ENCODE measurements around the gene VIT.
"Not testable (repeated sequence)": the region's sequence is repeated elsewhere in the genome, so short reads cannot be mapped to it uniquely, and the experiment has no call there.

Gene VIT

GRCh38 chr2:36807223-36807886, 110.8 kb downstream of the VIT start:
- DNase-seq (ENCODE audit: low read depth), result no peak

DNA sequence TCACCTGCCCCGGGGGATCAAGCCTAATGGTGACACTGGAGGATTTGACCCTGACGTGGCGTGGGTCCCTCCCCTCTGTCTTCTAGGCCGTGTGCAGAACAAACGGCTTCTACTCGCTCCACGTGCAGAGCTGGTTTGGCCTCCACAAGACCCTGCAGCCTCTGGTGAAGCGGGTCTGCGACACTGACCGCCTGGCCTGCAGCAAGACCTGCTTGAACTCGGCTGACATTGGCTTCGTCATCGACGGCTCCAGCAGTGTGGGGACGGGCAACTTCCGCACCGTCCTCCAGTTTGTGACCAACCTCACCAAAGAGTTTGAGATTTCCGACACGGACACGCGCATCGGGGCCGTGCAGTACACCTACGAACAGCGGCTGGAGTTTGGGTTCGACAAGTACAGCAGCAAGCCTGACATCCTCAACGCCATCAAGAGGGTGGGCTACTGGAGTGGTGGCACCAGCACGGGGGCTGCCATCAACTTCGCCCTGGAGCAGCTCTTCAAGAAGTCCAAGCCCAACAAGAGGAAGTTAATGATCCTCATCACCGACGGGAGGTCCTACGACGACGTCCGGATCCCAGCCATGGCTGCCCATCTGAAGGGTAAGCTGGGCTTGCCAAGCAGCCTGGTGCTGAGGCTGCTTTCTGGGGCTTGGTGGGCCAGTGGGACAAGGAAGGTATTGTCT, 112.0 kb downstream of the VIT start:
- no peak for DNase-seq (ENCODE audit: low read depth)

DNA sequence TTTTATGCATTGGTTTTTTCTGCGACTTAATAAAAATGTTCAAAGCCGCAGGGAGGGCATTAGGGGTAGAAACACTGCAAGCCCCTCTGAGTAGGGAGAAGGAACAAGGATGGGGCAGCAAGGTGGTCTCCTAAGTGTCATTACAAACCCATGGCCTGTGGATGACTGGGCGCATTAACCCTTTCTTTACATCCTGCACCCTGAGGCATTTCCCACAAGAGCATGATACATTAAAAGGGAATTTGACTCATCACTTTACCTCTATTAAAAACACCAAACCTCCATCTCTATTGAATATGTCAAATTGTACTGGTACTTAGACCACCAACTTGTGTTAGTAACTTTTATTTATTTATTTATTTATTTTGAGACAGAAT, 112.5 kb downstream of the VIT start:
- DNase-seq (ENCODE audit: low read depth), result no peak

DNA sequence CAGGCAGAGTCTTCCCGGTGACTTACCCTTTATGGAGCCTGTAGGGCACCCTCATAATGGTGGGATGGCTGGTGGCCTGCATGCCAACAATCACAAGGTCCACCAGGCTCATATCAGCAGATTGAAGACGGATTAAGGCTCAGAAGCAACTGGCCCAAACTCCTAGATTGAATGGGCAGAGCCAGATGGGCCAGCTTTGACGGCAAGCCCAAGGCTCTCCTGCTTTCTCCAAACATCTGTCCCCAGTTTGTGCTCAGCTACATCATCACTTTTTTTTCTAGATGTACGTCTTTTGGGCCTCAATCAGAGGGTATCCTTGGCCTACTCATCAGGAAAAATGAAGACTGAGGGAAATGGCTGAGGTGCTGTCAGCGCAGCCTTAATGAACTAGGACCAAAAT, 114.6 kb downstream of the VIT start:
- no peak for DNase-seq (ENCODE audit: low read depth)

- no peak for DNase-seq (ENCODE audit: low read depth)
Measured at GRCh38 chr2:36812196-36812595, 115.7 kb downstream of the VIT start.

- DNase-seq (ENCODE audit: low read depth), result no peak
Measured at GRCh38 chr2:36818542-36818941, 122.0 kb downstream of the VIT start.

GRCh38 chr2:36819095-36819711, 122.7 kb downstream of the VIT start:
- no peak for DNase-seq (ENCODE audit: low read depth)

- no peak for DNase-seq (ENCODE audit: low read depth)
Measured at GRCh38 chr2:36820942-36821605, 124.6 kb downstream of the VIT start.

DNA sequence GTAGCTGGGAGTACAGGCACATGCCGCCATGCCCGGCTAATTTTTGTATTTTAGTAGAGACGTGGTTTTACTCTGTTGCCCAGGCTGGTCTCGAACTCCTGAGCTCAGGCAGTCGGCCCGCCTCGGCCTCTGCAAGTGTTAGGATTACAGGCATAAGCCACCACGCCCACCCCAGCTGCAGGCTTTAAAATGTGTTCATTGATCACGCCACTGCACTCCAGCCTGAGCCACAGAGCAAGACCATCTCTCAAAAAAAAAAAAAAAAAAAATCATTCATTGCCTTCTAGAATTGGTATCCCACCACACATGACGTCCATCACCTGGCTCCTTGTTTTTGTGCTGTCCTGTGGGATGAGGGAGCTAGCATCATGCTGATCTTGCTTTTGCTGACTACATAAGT, 127.4 kb downstream of the VIT start:
- no peak for DNase-seq (ENCODE audit: low read depth)

DNA sequence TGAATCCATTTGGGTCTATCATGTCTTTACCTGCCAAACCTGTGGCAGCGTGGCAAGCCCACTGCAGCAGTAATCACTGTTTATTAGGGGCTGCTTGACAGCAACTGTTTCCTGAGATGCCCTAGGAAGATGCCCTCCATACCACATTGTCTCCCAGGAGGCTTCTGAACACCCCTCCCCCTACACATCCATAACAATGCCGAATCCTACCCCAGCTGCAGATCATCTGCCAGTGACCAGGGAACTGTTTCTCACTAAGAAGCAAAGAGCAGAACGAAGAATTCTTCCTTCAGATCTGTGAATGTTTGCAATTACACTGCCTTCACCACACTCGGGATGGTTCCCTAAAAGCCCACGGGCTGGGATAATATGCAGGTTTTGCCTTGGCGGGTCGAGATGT, 127.8 kb downstream of the VIT start:
- no peak for DNase-seq (ENCODE audit: low read depth)

- DNase-seq (ENCODE audit: low read depth), result not testable (repeated sequence)
Measured at GRCh38 chr2:36824683-36825082, 128.2 kb downstream of the VIT start.

DNA sequence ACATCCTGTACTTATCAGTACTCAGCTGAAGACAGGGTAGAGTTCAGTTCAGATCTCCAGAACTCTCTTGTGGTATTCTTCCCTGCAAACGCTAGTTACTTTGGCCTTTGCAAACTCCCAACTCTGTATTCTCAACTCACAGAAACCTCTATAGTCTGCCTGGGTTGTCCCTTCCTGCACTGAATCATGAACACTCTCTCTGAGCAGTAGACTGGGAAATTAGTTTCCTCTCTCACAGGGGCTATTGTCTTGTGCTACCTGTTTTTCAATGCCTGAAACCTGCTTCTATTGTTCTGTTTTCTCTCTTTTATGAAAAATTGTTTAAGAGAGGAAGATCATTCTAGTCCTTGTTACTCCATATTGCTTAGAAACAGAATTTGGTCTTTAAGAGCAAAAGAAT, 134.7 kb downstream of the VIT start:
- DNase-seq (ENCODE audit: low read depth), result no peak

DNA sequence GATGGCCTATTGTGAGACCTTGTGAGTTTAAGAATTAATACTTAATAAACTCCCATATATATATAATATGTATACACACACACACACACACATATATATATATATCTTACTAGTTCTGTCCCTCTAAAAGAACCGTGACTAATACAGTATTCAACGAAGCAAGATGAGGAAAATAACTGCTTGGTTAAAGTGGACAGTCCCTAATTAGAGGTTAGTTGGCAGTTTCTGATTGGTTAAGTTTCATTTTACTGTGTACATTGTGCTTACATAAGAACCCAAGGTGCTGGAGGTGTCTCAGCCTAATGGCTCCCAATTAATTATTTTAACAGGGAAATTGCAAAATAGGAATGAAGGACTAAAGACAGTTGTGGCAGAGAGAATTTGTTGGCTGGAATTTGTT, 137.7 kb downstream of the VIT start:
- DNase-seq (ENCODE audit: low read depth), result no peak

GRCh38 chr2:36834731-36835524, 138.4 kb downstream of the VIT start:
- no peak for DNase-seq (ENCODE audit: low read depth)

DNA sequence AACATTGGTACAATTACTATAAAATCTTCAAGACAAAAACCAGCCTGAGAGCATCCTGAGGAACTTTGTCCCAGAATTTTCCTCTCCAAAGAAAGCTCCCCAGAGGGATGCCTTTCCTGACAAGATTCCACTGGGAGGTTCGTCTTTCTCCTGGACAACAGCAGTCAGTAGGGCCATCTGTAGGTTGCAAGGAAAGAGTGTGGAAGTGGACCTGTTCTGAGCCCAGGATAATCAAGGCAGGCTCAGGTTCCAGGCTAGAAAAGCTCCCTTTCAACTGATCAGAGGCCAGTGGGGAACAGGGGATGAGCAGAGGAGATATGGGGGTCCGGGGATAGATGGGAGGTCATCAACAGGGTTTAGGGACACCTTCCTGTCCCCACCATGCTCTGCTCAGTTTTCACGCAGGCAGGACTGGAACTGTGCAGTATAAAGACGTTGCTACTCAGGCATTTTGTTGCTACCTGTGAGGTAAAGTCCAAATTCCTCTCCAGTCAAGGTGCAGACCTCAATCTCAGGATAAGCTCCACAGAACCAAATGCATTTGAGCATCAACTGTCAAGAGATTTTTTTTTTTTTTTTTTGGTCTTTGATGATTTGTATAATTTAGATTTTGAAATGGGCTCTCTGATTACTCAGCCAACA, 143.6 kb downstream of the VIT start:
- no peak for DNase-seq (ENCODE audit: low read depth)

GRCh38 chr2:36843838-36844237, 147.3 kb downstream of the VIT start:
- DNase-seq (ENCODE audit: low read depth), result no peak

DNA sequence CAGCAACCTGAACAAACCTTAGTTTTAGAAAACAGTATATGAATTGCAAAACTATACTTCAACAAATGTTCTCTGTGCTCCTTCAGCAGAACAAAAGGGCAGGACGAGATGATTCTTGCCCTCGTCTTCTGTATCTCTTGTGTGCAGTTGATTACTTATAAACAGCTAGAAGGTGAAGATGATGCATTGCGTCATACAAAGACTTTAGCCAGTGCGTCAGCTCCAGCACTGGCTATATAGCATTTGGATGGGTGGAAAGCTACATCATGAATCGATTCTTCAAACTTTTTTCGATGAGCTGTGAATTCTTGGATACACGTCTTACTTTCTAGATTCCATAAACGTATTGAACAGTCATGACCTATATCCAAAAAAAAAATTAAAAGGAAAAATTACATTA, 152.8 kb downstream of the VIT start:
- DNase-seq (ENCODE audit: low read depth), result no peak

DNA sequence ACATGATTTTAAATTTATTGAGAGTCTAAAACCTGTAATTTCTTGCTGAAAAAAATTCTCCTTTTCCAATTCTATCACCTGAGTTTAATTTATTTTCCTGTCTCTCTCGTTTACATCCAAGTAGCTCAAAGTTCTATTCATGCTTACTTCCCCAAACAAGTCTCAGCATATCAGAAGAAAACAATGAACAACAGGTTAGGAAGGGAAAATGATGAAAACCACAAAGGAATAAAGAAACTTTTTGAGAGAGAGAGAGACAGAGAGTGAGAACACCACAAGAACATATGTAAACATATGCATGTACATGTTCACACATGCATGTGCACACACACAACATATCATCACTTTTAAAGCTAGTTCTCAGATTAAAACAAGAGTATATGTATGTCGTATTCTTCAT, 157.7 kb downstream of the VIT start:
- DNase-seq (ENCODE audit: low read depth), result no peak

DNA sequence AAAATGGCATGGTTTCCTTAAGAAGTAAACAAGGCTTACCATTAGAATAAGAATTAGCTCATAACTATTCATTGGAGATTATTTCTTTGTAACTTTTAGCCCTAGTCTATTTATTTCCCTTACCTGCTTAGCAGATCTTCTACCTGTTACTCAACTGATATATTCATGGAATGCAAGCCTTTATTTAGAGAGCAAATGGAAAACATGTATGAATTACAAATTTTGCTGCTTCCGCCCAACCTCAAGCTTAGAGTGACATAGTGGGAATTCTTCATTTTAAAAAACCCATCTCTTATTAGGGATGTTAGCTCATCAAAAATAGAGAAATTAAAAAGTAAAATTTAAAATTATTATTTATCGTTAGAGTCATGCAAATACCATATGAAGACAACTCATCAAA, 158.9 kb downstream of the VIT start:
- DNase-seq (ENCODE audit: low read depth), result no peak

DNA sequence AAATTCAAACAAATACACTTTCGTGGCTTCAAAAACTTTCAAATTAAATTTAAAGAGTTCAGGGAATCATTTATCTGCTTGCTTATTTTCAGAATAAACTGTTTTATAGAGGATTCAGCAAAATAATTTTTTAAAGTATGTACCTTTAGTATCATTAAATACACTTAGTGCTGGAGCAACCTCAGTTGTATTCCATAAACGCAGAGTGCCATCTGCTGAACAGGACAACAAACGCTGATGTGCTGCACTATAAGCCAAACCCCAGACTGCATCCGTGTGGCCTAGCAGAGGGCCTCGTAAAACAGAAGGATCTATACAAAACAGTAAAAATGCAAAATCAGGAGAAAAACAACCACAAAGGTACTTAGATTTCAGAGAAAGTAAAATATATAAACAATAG, 161.2 kb downstream of the VIT start:
- no peak for DNase-seq (ENCODE audit: low read depth)

GRCh38 chr2:36858551-36859365, 162.3 kb downstream of the VIT start:
- no peak for DNase-seq (ENCODE audit: low read depth)

Measured in activated T-helper 9 cell treated with anti-CD3 and anti-CD28 coated beads, Interleukin-2, amount 50 U/mL, for 16 hours (primary cell).